Esophagus muscularis mucosa (tissue), 3 donors: ENCODE results near the gene MPST.

Source experiments
- CTCF ChIP-seq, 3 experiments: fragments of 200-600 bp in 2 of 3; fragments of 450-650 bp in 1 of 3; sonication (generic) in 2 of 3; IDR thresholded peaks; one replicate each; pipeline ENCODE4 v1.5.1; 2017 to 2019; ENCODE audit warnings: antibody characterized with exemption in 3 of 3, mild to moderate bottlenecking in 2 of 3, moderate library complexity in 1 of 3
- POLR2A ChIP-seq: fragments of 450-650 bp; IDR thresholded peaks from one replicate; pipeline ENCODE4 v1.6.1; 2017; ENCODE audit warnings: antibody characterized with exemption, moderate library complexity, mild to moderate bottlenecking, low read depth
- POLR2AphosphoS5 ChIP-seq, 2 donors: sonication (generic); formaldehyde crosslinking; IDR thresholded peaks; one replicate each; pipeline ENCODE4 v1.6.1; 2017; ENCODE audit warnings: antibody characterized with exemption in 2 of 2

GRCh38 chr22:37054056-37054395 lies 34.5 kb downstream of the MPST start:
- no peak for TF ChIP-seq CTCF (IDR thresholded peaks at IDR 0.05)
- no peak for TF ChIP-seq POLR2A
- TF ChIP-seq POLR2AphosphoS5 (IDR thresholded peaks at IDR 0.05) = no peak
